Measurements from ENCODE around the gene RYR2. TPM values are rescaled to one million over a fixed set of nuclear protein-coding genes. Genes with fewer than 3 reads are reported as not detected.

Gene RYR2
- total and polyA plus RNA-seq, 2 of the 8 experiments (the other 6 are each of a cell fraction or from before 2014, with no cell fraction given): 1.3 to 4.4 TPM

GRCh38 chr1:237795558-237795957 lies 753.6 kb downstream of the RYR2 start:
- DNase-seq (ENCODE audit: low read depth in 1 of 2, low spot score in 2 of 2): no peak
- no peak overlapping the region for H3K4me2 ChIP-seq (ENCODE audit: insufficient read depth in 1 of 2, low read depth in 2 of 2, low read length in 2 of 2)

More at GRCh38 chr1:237795558-237795957, 753.6 kb downstream of the RYR2 start:
- no peak overlapping the region for H2BK12ac ChIP-seq (ENCODE audit: low read depth, low read length)
- H3K9me3 ChIP-seq (ENCODE audit: insufficient read depth in 2 of 2, low read depth in 1 of 2, low read length in 1 of 2): no peaks in the 10 kb centered on the region
- no peak overlapping the region for H2BK120ac ChIP-seq (replicated peaks; ENCODE audit: low read depth, low read length)
- H4K91ac ChIP-seq (replicated peaks; ENCODE audit: insufficient read length, low read length): no peak overlapping the region
- no peak overlapping the region for H3K18ac ChIP-seq (ENCODE audit: extremely low read depth, low read length)
- no peaks in the 10 kb centered on the region for H3K27me3 ChIP-seq (replicated peaks in 1 of 4; ENCODE audit: control insufficient read depth in 3 of 4, extremely low read depth in 1 of 4, insufficient read depth in 3 of 4, low read length in 3 of 4)
- H3K14ac ChIP-seq (ENCODE audit: insufficient read length): no peak overlapping the region
- H3K79me1 ChIP-seq (ENCODE audit: low read depth, low read length): no peaks in the 10 kb centered on the region
- FAIRE-seq: no peak
- no peaks in the 10 kb centered on the region; a peak in 1 of 8 replicates for H3K36me3 ChIP-seq (ENCODE audit: control insufficient read depth in 2 of 4, insufficient read depth in 4 of 4, low read length in 3 of 4)
- CTCF ChIA-PET (ENCODE audit: partially characterized antibody): interaction anchor here (1.1 to 2.1 kb wide), 2 partner anchors 11 to 118 kb away, joined by 3 to 5 read pairs; no protein-coding TSS in a partner anchor
- no peak overlapping the region for H2BK20ac ChIP-seq (ENCODE audit: low read length)
- peaks cover 0 to 2% (median 0%) of the 10 kb centered on the region in 4 experiments; a peak in 1 of 7 replicates for H3K4me1 ChIP-seq (replicated peaks in 1 of 4; ENCODE audit: control insufficient read depth in 3 of 4, insufficient read depth in 4 of 4, low read length in 3 of 4)
- no peak overlapping the region for H2BK15ac ChIP-seq (ENCODE audit: low read length)
- H3K27ac ChIP-seq (ENCODE audit: low read depth, low read length): no peak overlapping the region
- no peaks in the 10 kb centered on the region for H4K20me1 ChIP-seq (replicated peaks in 1 of 2; ENCODE audit: control insufficient read depth in 1 of 2, insufficient read depth in 2 of 2, low read length in 2 of 2)
- no peak overlapping the region for H2AK5ac ChIP-seq (ENCODE audit: low read depth, low read length)
- TF ChIP-seq TCF12 (IDR thresholded peaks at IDR 0.05; ENCODE audit: low read depth, low read length) (no peak), NRF1 (IDR thresholded peaks at IDR 0.05; ENCODE audit: low read depth, low read length) (no peak), KDM4A (IDR thresholded peaks at IDR 0.05; ENCODE audit: low read depth, low read length, severe bottlenecking) (no peak), PHF8 (conservative IDR thresholded peaks at IDR 0.05; ENCODE audit: low read depth, low read length) (no peak), EP300 (IDR thresholded peaks at IDR 0.05; ENCODE audit: borderline replicate concordance in 1 of 2, low read depth in 2 of 2, low read length in 2 of 2) (no peak), TAF7 (optimal IDR thresholded peaks at IDR 0.05; ENCODE audit: borderline replicate concordance, low read depth, low read length) (no peak), GTF2F1 (IDR thresholded peaks at IDR 0.05; ENCODE audit: borderline replicate concordance, low read depth, low read length) (no peak), ZNF274 (IDR thresholded peaks at IDR 0.05; ENCODE audit: borderline replicate concordance, extremely low read depth, low read length) (no peak), KDM5A (IDR thresholded peaks at IDR 0.05; ENCODE audit: low read length) (no peak), RXRA (IDR thresholded peaks at IDR 0.05; ENCODE audit: insufficient read depth, low read depth, low read length) (no peak), RFX5 (IDR thresholded peaks at IDR 0.05; ENCODE audit: borderline replicate concordance, low read depth, low read length) (no peak), YY1 (IDR thresholded peaks at IDR 0.05; ENCODE audit: low read depth, low read length) (no peak)
- no peak overlapping the region for H3K56ac ChIP-seq (replicated peaks; ENCODE audit: insufficient read length, low read depth, low read length)
- H3K79me2 ChIP-seq (ENCODE audit: control insufficient read depth in 1 of 2, insufficient read depth in 2 of 2, low read length in 2 of 2): no peaks in the 10 kb centered on the region
- H3K4me3 ChIP-seq (ENCODE audit: extremely low read depth in 1 of 4, insufficient read depth in 2 of 4, low read depth in 3 of 4, low read length in 4 of 4): no peak overlapping the region
- POLR2A ChIA-PET (ENCODE audit: partially characterized antibody): no interaction called here
- no peak overlapping the region for H4K5ac ChIP-seq (ENCODE audit: insufficient read length, low read depth, low read length)
- H3K9ac ChIP-seq (replicated peaks in 1 of 4; ENCODE audit: extremely low read depth in 1 of 4, low read depth in 3 of 4, low read length in 3 of 4): no peak overlapping the region
- no peak overlapping the region for H2AFZ ChIP-seq (ENCODE audit: low read length)
- no peak overlapping the region for H2BK5ac ChIP-seq (ENCODE audit: low read depth, low read length)
- WGBS, 2 experiments (ENCODE audit: extremely low coverage in 1 of 2, insufficient coverage in 1 of 2, insufficient read length in 1 of 2, insufficient replicate concordance in 2 of 2, low coverage in 1 of 2, low lambda C conversion rate in 2 of 2, missing lambda C conversion rate in 1 of 2): 94% methylated on average over 11 of the region's 13 CpGs; no CpG with 5 or more reads in 1 of the 2 experiments
- H3K23ac ChIP-seq (ENCODE audit: insufficient read length): no peak overlapping the region
- no peak overlapping the region for H3K4ac ChIP-seq (replicated peaks; ENCODE audit: insufficient read length, low read depth, low read length)
- H4K8ac ChIP-seq (ENCODE audit: extremely low read depth, insufficient read depth, low read length): no peak overlapping the region
- H3K23me2 ChIP-seq (ENCODE audit: low read depth, low read length): no peaks in the 10 kb centered on the region
